ENCODE measurements around the gene SLX4IP.

DNA sequence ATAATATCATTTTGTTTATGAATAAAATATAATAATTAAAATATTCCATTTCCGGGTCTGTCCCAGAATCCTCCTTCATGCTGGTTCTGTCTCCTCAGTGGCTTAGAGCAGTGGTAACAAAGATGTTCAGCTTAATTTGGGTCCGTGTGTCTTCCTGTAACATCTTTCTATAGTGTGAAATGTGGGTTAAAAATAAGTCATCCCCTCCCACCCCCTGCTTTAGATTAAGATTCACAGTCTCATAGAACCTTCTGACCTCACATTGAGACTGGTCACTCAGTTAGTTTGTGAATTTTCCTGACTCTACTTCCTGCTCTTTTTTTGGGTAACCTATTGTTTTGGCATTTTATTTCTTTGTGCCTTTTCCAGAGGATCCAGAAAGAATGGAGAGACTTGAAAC, 55.2 kb downstream of the SLX4IP start:
- TF ChIP-seq, protein P1, sequence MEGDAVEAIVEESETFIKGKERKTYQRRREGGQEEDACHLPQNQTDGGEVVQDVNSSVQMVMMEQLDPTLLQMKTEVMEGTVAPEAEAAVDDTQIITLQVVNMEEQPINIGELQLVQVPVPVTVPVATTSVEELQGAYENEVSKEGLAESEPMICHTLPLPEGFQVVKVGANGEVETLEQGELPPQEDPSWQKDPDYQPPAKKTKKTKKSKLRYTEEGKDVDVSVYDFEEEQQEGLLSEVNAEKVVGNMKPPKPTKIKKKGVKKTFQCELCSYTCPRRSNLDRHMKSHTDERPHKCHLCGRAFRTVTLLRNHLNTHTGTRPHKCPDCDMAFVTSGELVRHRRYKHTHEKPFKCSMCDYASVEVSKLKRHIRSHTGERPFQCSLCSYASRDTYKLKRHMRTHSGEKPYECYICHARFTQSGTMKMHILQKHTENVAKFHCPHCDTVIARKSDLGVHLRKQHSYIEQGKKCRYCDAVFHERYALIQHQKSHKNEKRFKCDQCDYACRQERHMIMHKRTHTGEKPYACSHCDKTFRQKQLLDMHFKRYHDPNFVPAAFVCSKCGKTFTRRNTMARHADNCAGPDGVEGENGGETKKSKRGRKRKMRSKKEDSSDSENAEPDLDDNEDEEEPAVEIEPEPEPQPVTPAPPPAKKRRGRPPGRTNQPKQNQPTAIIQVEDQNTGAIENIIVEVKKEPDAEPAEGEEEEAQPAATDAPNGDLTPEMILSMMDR (IDR thresholded peaks at IDR 0.05 in 8 of 11, conservative IDR thresholded peaks at IDR 0.05 in 3 of 11): no peak
- no peak for TF ChIP-seq POLR2A (IDR thresholded peaks at IDR 0.05)
